AG08396 (cell line): ENCODE measurements around the gene CCDC124.
A peak's percentile ranks its signal among the peaks of the same experiment; 100 is the strongest.

Experiments
- DNase-seq: peaks from one replicate; pipeline ENCODE4 v3.0.0; 2012; ENCODE audit warnings: low spot score, mixed read lengths

CCDC124 gene

DNA sequence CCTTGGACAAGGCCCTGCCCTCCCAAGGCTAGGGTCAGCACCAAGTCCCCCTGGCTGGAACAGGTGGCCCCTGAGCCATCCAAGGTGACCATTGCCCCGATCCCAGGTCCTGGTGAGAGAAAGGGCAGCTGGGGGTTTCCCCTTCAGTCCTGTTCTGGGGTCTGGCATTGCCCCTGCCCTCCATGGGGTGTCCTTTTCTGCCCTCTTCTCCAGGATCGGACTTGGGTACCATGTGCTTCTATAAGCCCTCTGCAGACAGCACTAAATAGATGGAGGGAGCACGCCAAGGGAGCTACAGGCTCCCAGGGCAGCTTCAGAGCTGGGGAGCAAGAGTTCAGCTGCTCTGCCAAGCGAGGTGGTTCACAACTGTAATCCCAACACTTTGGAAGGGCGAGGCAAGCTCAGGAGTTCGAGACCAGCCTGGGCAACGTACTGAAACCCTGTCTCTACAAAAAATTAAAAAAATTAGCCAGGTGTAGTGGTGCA lies 20.5 kb downstream of the CCDC124 start:
- no peak for DNase-seq

DNA sequence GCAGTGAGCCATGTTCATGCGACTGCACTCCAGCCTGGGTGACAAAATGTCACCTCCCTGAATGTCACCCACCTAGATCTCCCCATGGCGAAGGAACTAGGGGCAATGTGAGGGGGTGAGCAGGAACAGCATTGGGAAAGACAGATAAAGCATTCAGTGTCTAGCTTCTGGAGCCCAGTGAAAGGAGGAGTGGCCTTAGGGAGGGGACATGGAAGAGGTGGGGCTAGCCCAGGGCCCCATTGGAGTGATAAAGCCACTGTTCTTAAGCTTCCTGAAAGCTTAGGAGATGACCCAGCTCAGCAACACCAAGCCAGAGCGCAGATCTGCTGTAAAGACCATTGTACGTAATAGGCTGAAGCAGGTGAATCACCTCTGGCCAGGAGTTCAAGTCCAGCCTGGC lies 21.1 kb downstream of the CCDC124 start:
- no peak for DNase-seq

DNA sequence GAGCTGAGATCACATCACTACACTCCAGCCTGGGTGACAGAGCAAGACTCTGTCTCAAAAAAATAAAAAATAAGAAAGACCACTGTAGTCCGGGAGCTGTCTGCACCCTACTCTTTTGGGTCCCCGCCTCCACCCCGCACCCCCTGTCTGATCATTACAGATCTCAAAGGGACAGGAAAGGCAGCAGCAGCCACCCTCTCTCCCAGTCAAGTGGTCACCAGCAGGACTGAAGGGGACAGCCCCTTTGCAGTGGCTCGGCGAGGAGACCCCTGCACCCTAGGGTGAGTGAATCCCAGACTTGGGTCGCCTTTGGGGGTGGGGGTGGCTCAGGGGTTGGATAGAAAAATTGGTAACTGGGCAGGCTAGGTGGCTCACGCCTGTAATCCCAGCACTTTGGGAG lies 21.6 kb downstream of the CCDC124 start:
- DNase-seq: no peak

DNA sequence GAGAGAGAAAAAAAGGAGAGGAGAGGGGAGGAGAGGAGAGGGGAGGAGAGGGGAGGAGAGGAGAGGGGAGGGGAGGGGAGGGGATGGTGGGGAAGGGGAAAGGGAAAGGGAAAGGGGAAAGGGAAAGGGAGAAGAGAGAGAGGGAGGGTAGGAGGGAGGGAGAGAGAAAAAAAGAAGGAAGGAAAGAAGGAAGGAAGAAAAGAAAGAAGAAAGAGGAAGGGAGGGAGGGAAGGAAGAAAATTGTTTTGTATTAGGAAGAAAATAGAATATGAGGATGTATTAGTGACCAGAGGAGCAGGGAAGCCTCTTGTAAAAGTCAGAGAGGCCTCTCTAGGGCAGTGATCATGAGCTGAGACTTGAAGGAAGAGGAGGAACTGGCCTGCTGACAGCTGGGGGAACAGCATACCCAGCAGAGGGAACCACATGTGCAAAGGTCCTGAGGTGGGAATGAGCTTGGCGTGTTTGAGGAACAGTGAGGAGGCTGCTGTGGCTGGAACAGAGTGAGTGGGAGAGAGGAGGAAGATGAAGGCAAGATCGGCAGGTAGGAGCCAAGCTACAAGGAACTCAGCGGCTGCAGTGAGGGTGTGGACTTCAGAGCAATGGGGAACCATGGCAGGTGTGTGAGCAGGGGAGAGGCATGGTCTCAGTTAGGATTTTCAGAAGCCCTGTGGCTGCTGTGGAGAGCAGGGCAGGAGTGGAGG lies 24.5 kb downstream of the CCDC124 start:
- DNase-seq: no peak

DNA sequence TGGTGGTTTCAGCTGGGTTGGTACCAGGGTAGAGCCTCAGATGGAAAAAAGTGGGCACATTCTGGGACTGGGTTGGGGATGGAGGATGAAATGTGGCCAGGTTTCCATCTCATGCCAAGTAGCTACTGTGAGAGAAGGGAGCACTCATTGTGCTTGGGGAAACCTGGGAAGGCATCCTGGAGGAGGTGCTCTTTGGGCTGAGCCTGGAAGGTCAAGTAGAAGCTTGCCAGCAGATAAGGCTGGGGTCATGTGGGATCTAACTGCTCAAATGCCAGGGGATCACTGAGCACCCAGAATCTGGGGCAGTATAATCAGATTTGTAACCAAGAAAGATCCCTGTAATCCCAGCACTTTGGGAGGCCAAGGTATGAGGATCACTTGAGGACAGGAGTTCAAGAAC lies 25.1 kb downstream of the CCDC124 start:
- no peak for DNase-seq

DNA sequence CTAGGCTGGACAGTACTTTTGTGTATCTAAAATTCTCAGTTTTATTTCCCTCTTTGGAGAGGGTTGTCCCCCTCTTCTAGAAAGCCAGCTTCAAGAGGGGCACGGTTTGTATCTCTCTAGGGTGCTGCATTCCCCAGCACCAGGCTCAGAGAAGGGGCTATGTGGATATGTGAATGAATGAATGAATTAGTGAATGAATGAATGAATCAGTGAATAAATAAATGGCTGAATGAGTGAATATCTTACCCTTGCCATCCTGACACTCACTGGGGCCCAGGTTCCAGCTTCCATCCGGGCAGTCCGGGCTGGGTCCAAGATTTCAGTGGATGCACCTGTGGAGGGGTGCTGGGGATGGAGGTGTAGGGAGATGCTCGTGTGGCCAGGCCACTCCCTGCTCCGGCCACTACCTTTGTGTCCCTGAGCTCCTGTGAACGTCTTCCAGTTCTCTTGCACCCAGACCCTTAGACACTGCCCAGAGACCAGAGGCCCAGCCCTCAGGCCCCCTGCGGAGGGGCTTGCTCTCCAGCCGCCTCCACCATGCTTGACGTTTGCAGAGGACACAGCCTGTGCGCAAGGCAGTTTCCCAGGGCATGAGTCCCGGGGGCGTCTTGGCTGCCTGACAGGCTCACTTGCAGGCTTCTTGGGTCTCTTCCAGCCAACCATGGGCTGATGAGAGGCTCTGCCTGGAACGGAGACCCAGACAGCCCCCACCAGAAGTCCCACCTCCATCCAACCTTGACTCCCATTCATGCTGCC lies 31.3 kb downstream of the CCDC124 start:
- no peak for DNase-seq

DNA sequence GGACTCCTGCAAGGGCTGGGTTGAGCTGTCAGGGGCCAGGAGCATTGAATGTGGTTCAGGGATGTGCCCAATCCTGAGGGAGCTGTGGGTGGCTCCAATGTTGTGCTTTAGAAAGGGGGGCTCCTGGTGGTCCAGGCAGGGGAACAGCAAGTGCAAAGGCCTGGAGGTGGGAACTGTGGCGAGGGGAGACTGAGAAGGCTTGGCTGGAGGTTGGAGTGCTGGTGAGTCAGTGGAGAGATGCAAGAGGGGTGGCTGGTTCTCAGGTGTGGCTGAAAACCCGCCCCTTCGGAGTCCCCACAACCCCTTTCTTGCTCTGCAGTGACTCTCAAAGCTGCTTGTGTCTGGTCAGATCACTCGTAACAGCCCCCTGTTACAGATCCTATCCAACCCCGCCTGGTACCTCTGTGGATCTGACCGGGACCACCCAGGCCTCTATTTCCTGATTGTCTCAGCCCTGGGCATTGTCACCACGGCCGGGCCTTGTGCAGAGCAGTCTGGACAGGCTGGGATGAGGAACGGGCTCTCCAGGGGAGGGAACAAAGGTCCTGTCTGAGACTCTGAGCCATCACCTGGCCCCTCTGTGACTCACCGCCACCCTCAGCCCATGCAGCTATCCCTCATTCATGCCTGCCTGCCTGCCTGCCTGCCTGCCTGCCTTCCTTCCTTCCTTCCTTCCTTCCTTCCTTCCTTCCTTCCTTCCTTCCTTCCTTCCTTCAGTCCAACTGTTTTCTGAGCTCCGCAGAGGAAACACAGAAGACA lies 32.7 kb downstream of the CCDC124 start:
- DNase-seq: no peak

DNA sequence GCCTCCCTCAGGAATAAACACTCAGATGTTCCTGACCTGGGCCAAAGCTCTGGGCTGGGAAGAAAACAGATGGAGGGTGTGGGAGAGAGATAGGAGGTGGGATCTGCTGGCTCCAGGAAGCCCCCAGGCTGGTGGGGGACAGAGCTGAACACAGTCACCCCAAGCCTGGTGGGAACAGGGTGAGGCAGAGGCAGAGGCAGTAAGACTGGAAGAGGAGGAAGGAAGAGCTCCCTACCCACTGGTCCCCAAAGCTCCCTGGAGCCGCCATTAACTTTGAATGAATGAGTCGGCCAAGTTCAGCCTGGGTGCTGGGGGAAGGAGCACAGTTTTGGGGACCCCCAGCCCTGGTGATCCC lies 33.3 kb downstream of the CCDC124 start:
- DNase-seq: no peak

DNA sequence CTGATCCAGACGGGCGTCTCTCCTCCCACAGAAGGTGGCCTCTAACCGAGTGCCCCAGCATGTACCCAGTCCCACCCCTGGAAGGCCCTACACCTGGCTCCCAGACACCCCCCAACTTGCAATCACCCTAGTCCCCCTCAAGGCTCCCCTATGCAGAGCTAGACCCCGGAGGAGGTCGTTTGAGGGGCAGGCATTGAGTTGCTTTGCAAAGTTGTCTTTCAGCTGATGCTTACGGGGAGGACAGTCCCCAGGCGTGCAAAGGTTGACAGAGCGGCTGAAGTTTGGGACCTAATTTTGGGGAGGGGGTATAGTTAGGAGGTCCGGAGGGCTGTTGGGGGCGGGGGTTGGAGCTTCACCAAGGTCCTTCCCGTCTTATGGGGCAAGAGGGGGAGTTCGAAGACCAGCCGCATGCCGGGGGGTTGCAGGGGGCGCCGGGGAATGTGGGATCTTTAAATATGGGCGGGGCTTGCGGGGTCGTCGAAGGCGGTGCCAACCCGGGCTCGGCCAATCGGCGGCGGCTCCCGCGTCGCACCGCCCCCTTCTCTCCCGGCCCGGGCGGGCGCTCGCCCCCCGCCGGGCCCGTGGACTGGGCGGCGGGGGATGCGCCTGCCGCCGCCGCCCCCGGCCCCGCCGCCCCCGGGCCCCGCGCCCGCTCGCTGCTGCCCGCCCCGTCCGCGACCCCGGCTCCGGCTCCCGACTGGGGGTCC lies 33.9 kb downstream of the CCDC124 start, which contains the start of gene KCNN1:
TSS of gene KCNN1 (plus strand) at position 558 of the 707 bp plus-strand sequence. CDS start 6,782 bp downstream, outside the sequence.
- DNase-seq: peak; percentile 74

DNA sequence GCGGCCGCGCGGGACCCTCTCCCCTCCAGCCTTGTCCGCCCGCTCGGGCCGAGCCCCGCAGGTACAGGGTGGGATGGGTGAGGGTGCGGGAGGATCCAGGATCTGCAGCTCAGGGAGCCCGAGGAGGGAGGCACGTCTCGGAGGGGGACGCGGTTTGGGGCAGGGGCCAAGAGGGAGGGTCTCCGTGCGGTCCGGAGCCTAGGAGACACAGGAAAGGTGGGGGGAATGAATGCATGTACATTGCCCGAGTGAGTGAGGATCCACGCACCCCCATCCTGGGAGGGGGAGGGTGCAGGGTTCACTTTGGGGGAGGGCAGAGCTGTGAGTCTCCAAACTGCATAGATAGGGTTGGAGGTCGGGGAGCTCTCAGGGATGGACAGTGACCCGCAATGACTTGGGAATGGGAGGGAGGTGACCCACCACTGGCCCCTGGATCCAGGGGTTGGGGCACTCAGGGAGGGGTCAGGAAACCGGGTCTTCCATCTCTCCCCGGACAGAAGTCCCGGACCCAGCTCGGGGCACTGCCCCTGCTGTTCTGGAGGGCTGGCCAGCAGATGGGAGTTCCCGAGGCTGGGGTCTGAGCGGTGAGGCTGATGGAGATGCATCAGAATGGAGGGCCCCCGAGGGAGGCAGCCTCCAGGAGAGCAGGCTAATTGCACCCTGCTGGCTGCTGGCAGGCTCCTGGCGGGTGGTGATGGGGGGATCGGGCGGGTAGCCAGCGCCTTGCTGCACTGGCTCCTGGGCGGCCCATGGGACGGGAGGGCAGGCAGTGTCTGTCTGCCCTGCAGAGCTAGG lies 34.6 kb downstream of the CCDC124 start:
- DNase-seq: no peak

DNA sequence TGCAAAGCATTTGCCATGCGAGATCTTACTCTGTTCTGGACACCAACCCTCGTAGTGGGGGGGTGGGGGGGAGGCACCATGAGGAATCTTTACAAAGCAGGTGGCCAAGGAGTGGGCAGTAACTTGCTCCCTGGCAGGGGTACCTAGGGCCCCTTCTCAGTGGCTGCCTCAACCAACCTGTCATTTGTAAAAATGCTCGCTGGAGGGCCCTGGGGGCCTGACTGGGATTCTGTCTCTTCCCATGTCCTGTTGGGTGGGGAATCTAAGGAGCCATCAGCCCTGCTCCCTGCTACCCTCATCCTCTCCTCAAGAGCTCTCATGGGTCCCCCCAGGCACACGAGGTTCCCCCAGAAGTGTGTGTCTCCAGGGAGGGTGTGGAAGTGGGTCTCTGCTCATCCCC lies 35.5 kb downstream of the CCDC124 start:
- DNase-seq: no peak

DNA sequence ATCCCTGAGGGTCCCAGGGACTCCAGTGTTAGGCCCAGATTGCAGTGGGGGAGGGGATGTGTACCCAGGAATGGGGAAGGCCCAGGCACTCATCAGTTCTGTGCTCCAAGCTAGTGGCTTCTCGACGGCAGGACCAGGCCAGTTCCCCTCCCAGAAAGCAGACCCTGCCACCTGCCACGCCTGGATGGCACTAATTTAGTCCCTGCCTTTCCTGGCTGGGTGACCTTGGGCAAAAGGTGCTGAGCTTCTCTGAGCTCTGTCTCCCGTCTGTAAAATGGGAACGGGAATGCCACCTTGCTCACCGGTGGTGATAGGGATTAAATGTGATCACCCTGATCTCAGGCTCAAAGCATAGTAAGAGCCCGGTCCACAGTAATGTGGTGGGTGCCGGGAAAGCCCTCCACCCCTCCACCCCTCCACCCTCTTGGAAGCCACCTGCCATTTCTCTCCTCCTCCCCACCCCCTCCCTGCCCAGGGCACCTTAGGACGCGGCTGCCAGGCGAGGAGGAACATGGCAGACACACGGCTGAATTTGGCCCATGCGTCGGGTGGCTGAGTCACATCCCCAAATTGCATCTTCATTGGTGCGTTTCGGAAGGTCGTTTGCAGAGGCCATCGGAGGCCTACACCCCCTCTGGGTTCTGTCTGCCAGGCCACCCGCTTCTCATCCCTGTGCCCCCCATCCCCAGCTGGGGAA lies 36.4 kb downstream of the CCDC124 start:
- no peak for DNase-seq

DNA sequence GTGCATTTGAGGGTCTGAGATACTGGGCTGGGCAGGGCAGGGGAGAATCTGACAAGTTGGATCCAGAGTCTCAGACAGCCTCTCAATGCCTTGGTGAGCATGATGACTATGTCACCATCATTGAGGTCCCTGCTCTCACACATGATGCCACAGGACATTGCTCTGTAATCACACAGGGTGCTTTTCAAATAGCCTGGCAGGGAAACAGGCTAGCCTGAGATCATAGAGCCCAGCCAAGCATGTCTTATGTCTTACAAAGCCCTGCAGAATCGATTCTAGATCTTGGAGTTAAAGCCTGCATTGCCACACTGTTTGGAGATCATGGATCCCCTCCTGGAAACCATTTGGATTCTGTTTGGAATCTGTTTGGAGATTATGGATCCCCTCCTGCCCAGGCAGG lies 39.4 kb downstream of the CCDC124 start:
- no peak for DNase-seq

DNA sequence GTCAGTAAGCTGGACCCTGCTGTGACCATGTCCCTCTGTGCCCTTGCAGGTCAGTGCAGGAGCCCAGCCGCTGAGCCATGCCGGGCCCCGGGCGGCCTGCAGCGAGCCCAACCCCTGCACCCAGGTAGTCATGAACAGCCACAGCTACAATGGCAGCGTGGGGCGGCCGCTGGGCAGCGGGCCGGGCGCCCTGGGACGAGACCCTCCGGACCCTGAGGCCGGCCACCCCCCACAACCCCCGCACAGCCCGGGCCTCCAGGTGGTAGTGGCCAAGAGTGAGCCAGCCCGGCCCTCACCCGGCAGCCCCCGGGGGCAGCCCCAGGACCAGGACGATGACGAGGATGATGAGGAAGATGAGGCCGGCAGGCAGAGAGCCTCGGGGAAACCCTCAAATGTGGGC lies 40.9 kb downstream of the CCDC124 start:
- DNase-seq: no peak

DNA sequence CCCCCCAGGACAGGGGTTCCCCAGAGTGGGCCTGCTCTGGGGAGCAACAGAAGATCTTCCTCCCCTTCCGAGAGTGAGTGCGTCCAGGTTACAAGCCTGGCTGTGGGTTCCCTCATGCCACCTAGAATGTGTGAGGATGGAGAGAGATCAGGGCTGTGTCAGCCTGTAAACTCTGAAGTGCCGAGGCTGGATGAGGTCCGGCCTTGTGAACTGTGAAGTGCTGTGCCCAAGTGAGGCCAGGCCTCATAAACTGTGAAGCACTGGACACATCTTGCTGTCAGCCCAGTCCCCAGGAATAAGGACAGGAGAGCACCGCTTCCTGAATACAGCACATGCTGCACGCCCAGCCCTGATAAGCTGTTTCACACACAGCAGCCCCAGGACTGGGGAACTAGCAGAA lies 41.7 kb downstream of the CCDC124 start:
- no peak for DNase-seq

DNA sequence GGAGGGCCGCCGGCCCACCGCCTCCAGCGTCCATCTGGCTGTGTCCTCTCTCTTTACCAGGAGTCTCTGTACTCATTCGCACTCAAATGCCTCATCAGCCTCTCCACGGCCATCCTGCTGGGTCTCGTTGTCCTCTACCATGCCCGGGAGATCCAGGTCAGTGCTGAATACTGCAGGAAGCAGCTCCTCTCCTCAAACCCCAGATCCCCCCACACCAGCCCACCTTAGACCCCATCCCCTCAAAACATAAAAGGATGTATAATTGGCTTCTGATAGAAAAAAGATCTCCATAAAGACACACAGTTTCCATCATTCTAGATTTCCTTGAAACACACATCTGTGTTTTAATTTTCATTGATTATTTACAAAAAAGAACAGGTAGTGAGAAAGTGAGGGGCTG lies 42.2 kb downstream of the CCDC124 start:
- DNase-seq: no peak

DNA sequence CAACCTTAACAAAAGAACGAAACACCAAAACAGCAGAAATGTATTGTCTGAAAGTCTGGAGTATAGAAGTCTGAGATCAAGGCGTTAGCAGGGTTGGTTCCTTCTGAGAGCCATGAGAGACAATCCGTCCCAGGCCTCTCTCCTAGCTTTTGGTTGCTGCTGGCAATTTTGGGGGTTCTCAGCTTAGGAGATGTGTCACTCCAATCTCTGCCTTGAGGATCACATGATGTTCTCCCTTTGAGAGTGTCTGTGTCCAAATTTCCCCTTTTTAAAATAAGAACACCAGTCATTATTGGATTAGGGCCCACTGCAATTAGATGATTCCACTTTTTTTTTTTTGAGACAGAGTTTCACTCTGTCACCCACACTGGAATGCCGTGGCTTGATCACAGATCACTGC lies 44.2 kb downstream of the CCDC124 start:
- no peak for DNase-seq

DNA sequence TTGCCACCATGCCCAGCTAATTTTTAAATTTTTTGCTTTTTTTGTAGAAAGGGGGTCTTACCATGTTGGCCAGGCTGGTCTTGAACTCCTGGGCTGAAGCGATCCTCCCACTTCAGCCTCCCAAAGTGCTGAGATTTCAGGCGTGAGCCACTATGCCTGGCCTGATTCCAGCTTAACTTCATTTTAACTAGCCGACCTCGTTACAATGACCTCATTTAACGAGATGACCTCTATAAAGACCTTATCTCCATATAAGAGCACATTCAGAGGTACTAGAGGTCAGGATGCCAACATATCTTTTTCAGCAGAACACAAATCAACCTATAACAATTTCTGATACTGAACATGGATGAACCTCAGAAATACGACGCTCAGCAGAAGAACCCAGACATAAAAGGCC lies 44.7 kb downstream of the CCDC124 start:
- no peak for DNase-seq

DNA sequence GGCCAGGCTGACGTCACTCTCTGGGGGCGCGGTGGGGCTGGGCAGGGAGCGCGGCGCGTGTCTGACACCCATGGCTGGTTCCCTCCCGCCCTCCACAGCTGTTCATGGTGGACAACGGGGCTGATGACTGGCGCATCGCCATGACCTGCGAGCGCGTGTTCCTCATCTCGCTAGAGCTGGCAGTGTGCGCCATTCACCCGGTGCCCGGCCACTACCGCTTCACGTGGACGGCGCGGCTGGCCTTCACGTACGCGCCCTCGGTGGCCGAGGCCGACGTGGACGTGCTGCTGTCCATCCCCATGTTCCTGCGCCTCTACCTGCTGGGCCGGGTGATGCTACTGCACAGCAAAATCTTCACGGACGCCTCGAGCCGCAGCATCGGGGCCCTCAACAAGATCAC lies 48.8 kb downstream of the CCDC124 start:
- DNase-seq: no peak

DNA sequence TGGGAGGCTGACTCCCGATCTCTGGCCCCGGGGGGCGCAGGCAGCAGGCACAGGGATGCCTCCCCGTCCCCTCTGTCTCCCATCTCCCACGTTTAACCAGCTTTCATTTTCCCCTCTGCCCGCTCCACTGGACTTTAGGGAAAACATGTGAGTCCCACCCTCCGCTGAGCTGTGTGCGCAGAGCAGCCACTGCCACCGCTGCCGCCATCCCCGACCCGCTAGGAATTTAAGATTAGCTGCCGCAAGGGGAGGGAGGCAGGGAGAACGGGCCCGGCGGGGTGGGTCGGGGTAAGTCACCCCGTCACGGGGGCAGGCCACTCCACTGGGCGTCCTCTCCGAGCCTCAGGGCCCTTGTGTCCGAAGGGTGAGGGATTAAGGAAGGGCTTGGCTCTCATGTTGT lies 49.6 kb downstream of the CCDC124 start:
- no peak for DNase-seq
